Astrocyte (in vitro differentiated cells and primary cell): ENCODE measurements around the gene ATXN7.
A peak's percentile ranks its signal among the peaks of the same experiment; 100 is the strongest.

Experiments
- EZH2 ChIP-seq: IDR thresholded peaks from 2 replicates; pipeline ENCODE4 v1.6.1; 2012; ENCODE audit warnings: mild to moderate bottlenecking, low read length, inconsistent platforms; ENCODE audit not compliant: insufficient read depth
- TF ChIP-seq, protein P1 (sequence below): IDR thresholded peaks from 2 replicates; pipeline ENCODE4 v1.5.1; 2011; ENCODE audit warnings: low read depth, mild to moderate bottlenecking, inconsistent platforms, low read length, moderate library complexity; ENCODE audit not compliant: insufficient read depth

DNA sequence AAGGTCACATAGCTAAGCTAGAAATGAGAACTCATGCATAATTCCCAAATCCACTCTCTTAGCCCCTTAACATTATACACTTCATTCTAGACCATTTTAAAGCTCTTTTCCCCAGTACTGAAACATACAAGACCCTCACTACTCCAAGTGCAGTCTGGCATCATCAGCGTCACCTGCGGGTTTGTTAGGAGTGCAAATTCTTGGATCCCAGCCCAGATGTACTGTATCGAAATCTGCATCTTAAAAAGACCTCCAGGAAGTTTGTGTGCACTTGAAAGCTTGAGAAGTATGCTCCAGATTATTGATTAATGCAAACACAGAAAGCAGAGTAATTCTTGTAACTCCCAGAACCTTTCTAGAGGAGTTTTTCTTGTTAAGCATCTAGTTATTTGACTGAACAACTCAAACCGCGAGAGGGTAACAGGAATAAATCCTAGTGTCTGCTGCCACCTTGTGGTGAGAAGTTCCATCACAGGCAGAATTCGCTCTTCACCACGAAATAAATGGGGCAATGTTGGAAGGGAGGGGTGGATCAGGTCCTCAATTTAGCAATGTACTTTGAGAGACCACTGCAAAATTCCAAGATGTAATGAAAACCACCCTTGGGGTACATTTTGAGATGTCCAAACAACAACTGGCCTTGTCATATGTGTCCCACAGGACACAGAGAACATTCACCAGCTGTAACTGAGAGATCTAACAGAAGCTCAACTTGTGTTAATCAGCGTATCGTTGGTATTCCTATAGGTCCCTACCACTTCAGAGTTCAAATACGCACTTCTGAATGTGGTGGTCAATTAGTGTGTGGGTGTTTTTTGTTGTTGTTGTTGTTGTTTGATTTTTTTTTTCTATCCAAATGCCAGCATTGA lies 45.2 kb upstream of the ATXN7 start:
- TF ChIP-seq, protein P1, sequence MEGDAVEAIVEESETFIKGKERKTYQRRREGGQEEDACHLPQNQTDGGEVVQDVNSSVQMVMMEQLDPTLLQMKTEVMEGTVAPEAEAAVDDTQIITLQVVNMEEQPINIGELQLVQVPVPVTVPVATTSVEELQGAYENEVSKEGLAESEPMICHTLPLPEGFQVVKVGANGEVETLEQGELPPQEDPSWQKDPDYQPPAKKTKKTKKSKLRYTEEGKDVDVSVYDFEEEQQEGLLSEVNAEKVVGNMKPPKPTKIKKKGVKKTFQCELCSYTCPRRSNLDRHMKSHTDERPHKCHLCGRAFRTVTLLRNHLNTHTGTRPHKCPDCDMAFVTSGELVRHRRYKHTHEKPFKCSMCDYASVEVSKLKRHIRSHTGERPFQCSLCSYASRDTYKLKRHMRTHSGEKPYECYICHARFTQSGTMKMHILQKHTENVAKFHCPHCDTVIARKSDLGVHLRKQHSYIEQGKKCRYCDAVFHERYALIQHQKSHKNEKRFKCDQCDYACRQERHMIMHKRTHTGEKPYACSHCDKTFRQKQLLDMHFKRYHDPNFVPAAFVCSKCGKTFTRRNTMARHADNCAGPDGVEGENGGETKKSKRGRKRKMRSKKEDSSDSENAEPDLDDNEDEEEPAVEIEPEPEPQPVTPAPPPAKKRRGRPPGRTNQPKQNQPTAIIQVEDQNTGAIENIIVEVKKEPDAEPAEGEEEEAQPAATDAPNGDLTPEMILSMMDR: peak; percentile 89
- TF ChIP-seq EZH2: no peak
